Measurements from ENCODE around the gene DUS1L. TPM values are rescaled to one million over a fixed set of nuclear protein-coding genes. Genes with fewer than 3 reads are reported as not detected.

DUS1L gene
- total RNA-seq, 4 donors from 2014 or later, result 73.6 to 207 (median 122) TPM

- Histone ChIP-seq H3K27ac (no peak overlapping the region), H3K9me3 (no peaks in the 10 kb centered on the region), H3K36me3 (peaks cover 0 to 74% (median 0%) of the 10 kb centered on the region in 3 donors), H3K4me3 (no peak overlapping the region), H3K4me1 (peaks cover 0 to 15% (median 11%) of the 10 kb centered on the region in 4 donors), H3K27me3 (no peaks in the 10 kb centered on the region)
- TF ChIP-seq POLR2A (IDR thresholded peaks at IDR 0.05) (no peak), CTCF (IDR thresholded peaks at IDR 0.05) (no peak)
- DNase-seq, result no peak
Observed at GRCh38 chr17:82092995-82093751, 27.6 kb upstream of the DUS1L start.

- Histone ChIP-seq H3K4me1 (peaks cover 0 to 14% (median 11%) of the 10 kb centered on the region in 4 donors), H3K36me3 (peaks cover 0 to 80% (median 0%) of the 10 kb centered on the region in 3 donors), H3K4me3 (no peak overlapping the region), H3K9me3 (no peaks in the 10 kb centered on the region), H3K27me3 (no peaks in the 10 kb centered on the region), H3K27ac (no peak overlapping the region)
- no peak for DNase-seq
- TF ChIP-seq POLR2A (IDR thresholded peaks at IDR 0.05) (no peak), CTCF (IDR thresholded peaks at IDR 0.05) (no peak)
Observed at GRCh38 chr17:82092628-82092994, 27.0 kb upstream of the DUS1L start.

DNA sequence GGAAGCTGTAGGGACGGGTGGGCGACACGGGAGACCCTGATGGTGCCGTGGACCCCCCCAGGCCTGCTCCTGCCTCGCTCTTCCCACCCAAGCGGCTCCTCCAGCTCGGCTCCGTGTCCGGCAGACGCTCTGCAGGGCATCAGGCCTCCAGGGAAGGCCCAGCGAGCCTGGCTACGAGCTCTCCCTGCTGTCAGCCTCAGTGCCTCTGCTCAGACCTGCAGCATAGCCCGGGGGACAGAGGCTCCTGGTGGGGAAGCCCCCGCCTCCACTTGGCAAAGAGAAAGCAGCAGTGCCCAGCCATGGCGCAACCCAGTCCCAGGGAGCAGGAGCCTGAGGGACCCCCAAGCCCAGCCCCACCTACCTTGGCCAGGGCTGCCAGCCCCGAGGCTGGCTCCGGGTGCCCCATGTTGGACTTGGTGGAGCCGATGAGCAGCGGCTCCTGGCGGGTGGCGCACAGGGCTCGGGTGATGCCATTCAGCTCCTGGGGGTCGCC is 26.5 kb upstream of the DUS1L start:
- Histone ChIP-seq H3K27me3 (no peaks in the 10 kb centered on the region), H3K27ac (no peak overlapping the region), H3K4me1 (peaks cover 0 to 12% (median 8%) of the 10 kb centered on the region in 4 donors), H3K36me3 (peaks cover 0 to 85% (median 0%) of the 10 kb centered on the region in 3 donors), H3K9me3 (no peaks in the 10 kb centered on the region), H3K4me3 (no peak overlapping the region)
- no peak for TF ChIP-seq CTCF (IDR thresholded peaks at IDR 0.05)
- no peak for DNase-seq

DNA sequence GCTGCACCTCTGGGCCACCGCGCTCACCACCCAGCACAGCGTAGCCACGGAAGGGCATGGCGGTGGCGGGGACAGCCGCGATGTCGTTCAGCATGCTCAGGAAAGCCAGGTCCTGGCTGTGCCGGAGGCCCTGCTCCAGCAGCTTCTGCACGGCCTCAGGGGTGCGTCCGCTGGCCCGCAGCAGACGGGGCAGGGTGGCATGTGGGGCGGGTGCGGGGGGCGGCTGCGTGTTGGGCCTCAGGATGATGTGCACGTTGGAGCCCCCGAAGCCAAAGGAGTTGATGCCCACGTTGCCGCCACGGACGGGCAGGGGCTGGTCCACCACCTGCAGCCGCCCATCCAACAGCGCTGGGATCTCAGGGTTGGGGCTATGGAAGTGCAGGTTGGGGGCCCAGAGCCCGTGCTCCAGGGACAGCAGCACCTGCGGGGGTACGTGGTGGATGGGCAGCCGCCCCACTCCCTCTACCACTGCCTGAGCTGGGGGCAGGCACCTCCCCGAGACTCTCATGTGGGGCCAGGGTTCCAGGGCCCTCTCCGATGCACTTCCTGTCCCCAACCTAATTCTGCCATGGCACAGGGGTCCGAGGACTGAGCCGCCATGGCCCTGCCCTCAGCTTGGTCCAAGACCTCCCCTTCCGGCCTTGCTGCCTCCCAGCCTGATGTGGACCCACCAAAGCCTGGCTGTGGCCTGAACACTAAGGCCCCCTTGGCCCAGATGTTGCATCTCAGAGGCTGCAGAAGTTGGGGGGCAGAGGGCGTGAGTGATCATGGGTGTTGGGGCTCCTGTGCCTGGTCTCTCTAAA is 25.9 kb upstream of the DUS1L start:
- Histone ChIP-seq H3K9me3 (no peaks in the 10 kb centered on the region), H3K4me1 (peaks cover 0 to 5% (median 2%) of the 10 kb centered on the region in 4 donors), H3K27ac (no peak overlapping the region), H3K27me3 (no peaks in the 10 kb centered on the region), H3K4me3 (no peak overlapping the region), H3K36me3 (peaks cover 0 to 91% (median 0%) of the 10 kb centered on the region in 3 donors)
- no peak for DNase-seq
- TF ChIP-seq CTCF (IDR thresholded peaks at IDR 0.05), result no peak
- TF ChIP-seq POLR2A (IDR thresholded peaks at IDR 0.05), result no peak

GRCh38 chr17:82090549-82091263 is 25.1 kb upstream of the DUS1L start:
- Histone ChIP-seq H3K9me3 (no peaks in the 10 kb centered on the region), H3K27me3 (no peaks in the 10 kb centered on the region), H3K4me1 (no peaks in the 10 kb centered on the region), H3K4me3 (no peak overlapping the region), H3K36me3 (peaks cover 0 to 99% (median 0%) of the 10 kb centered on the region in 3 donors), H3K27ac (no peak overlapping the region)
- no peak for DNase-seq
- TF ChIP-seq CTCF (IDR thresholded peaks at IDR 0.05), result no peak
- TF ChIP-seq POLR2A (IDR thresholded peaks at IDR 0.05), result no peak
